HCT116 (cell line): Measurements from ENCODE around the gene SEC23IP. TPM values are rescaled to one million over a fixed set of nuclear protein-coding genes. Genes with fewer than 3 reads are reported as not detected.

ENCODE experiments used
- ATAC-seq: fragments of 200-7000 bp; cut with Tn5 transposase; 2 replicates; pipeline ENCODE4 v1.9.1; 2020; ENCODE audit warnings: mild to moderate bottlenecking, moderate library complexity
- BruUV-seq: library from RNA; stranded (reverse); fragments of 400-500 nt; replicated peaks from 2 replicates; lab custom pipeline; 2021; lab: Mats Ljungman, UMichigan
- CTCF ChIA-PET: fragments of 300-600 bp; sonication (Branson Sonifier 250); formaldehyde crosslinking; loops from one replicate; lab custom pipeline; 2021; ENCODE audit warnings: antibody characterized with exemption; lab: Charles Lee
- POLR2A ChIA-PET: fragments of 300-600, 350-600 bp; sonication (Branson Sonifier 250); formaldehyde crosslinking; loops from one replicate; lab custom pipeline; 2021; ENCODE audit warnings: antibody characterized with exemption; lab: Charles Lee
- RAD21 ChIA-PET, 2 experiments: fragments of 300-600 bp; sonication (Branson Sonifier 250); formaldehyde crosslinking; loops; one replicate each; lab custom pipeline; 2023; ENCODE audit warnings: low total read pairs in 2 of 2; ENCODE audit not compliant: uncharacterized antibody in 2 of 2, unreplicated experiment in 2 of 2, low non-redundant PET in 1 of 2; lab: Charles Lee
- DNase-seq: peaks from one replicate; pipeline ENCODE4 v3.0.0-alpha.2; 2010; ENCODE audit warnings: low read depth, low spot score
- H2AFZ ChIP-seq: fragments of 200-600 bp; shearing (Covaris generic), sonication (generic); 2 replicates; pipeline ENCODE4 v1.6.1; 2017; ENCODE audit warnings: low read depth, mixed run types, mixed read lengths, antibody characterized with exemption, low read length; ENCODE audit not compliant: poor library complexity, severe bottlenecking
- H3K27ac ChIP-seq: 2 replicates; pipeline ENCODE4 v1.5.1; 2012; ENCODE audit warnings: low read depth, low read length
- H3K27me3 ChIP-seq: fragments of 200-600 bp; sonication (generic); 2 replicates; pipeline ENCODE4 v1.6.1; 2016; ENCODE audit warnings: mixed run types, low read length, mixed read lengths; ENCODE audit not compliant: insufficient read depth
- H3K36me3 ChIP-seq, 2 experiments: fragments of 200-500 bp in 1 of 2; fragments of 200-600 bp in 1 of 2; sonication (Bioruptor generic) in 1 of 2; sonication (generic) in 1 of 2; 2 replicates each; pipeline versions ENCODE4 v1.5.1 to v1.6.1; 2014 to 2016; ENCODE audit warnings: low read length in 2 of 2, inconsistent platforms in 1 of 2, mixed read lengths in 1 of 2, mixed run types in 1 of 2; ENCODE audit not compliant: insufficient read depth in 2 of 2, control insufficient read depth in 1 of 2
- H3K4me1 ChIP-seq, 2 experiments: fragments of 200-600 bp in 1 of 2; sonication (generic) in 1 of 2; 2 replicates each; pipeline versions ENCODE4 v1.5.1 to v1.6.1; 2012 to 2017; ENCODE audit warnings: low read length in 2 of 2, inconsistent platforms in 1 of 2, mild to moderate bottlenecking in 1 of 2, mixed read lengths in 1 of 2, mixed run types in 1 of 2, moderate library complexity in 1 of 2; ENCODE audit not compliant: insufficient read depth in 2 of 2, control insufficient read depth in 1 of 2
- H3K4me2 ChIP-seq: fragments of 200-600 bp; sonication (generic); 2 replicates; pipeline ENCODE4 v1.6.1; 2017; ENCODE audit warnings: mixed run types, low read length, mixed read lengths
- H3K4me3 ChIP-seq, 2 experiments: fragments of 200-600 bp in 1 of 2; sonication (generic) in 1 of 2; replicated peaks in 1 of 2; 2 replicates each; pipeline ENCODE4 v1.5.1; 2011 to 2016; ENCODE audit warnings: low read length in 2 of 2, control low read depth in 1 of 2, low read depth in 1 of 2, mild to moderate bottlenecking in 1 of 2, mixed read lengths in 1 of 2, mixed run types in 1 of 2
- H3K79me2 ChIP-seq: fragments of 200-600 bp; sonication (generic); 2 replicates; pipeline ENCODE4 v1.6.1; 2017; ENCODE audit warnings: mild to moderate bottlenecking, mixed run types, low read length, moderate library complexity, mixed read lengths; ENCODE audit not compliant: insufficient read depth
- H3K9ac ChIP-seq: fragments of 200-600 bp; sonication (generic); 2 replicates; pipeline ENCODE4 v1.6.1; 2016; ENCODE audit warnings: low read length, mixed read lengths
- H3K9me2 ChIP-seq: fragments of 200-600 bp; sonication (generic), shearing (Covaris generic); 2 replicates; pipeline ENCODE4 v1.6.1; 2017; ENCODE audit warnings: mixed run types, mild to moderate bottlenecking, moderate library complexity; ENCODE audit not compliant: insufficient read depth
- H3K9me3 ChIP-seq, 2 experiments: fragments of 200-500 bp in 1 of 2; fragments of 200-600 bp in 1 of 2; sonication (Bioruptor generic) in 1 of 2; sonication (generic) in 1 of 2; 2 replicates each; pipeline ENCODE4 v1.6.1; 2014 to 2017; ENCODE audit warnings: low read length in 2 of 2, mixed read lengths in 2 of 2, inconsistent platforms in 1 of 2, low read depth in 1 of 2, mild to moderate bottlenecking in 1 of 2, mixed run types in 1 of 2, moderate library complexity in 1 of 2; ENCODE audit not compliant: control insufficient read depth in 1 of 2, insufficient read depth in 1 of 2
- H4K20me1 ChIP-seq: fragments of 200-600 bp; sonication (generic), shearing (Covaris generic); 2 replicates; pipeline ENCODE4 v1.6.1; 2017; ENCODE audit warnings: mixed run types, mild to moderate bottlenecking, moderate library complexity; ENCODE audit not compliant: insufficient read depth
- CBX3 ChIP-seq: IDR thresholded peaks from 2 replicates; pipeline ENCODE4 v1.6.1; 2012; ENCODE audit warnings: low read depth
- RAD21 ChIP-seq: IDR thresholded peaks from 2 replicates; pipeline ENCODE4 v1.6.1; 2012; ENCODE audit warnings: low read depth, mild to moderate bottlenecking
- intact Hi-C: fragments of 100-400 bp; cut with micrococcal nuclease; formaldehyde crosslinking; loops from 2 replicates; pipeline ENCODE4 v1.10.0; 2022
- total RNA-seq: library from RNA; stranded (reverse); gene quantifications from one replicate; pipeline ENCODE4 v1.2.1, GENCODE V29; 2021; ENCODE audit not compliant: unreplicated experiment
- TF ChIP-seq, protein P1 (sequence below), 3 experiments: fragments of 200-600 bp in 1 of 3; sonication (generic) in 1 of 3; IDR thresholded peaks in 2 of 3; conservative IDR thresholded peaks in 1 of 3; 2 replicates each; pipeline ENCODE4 v1.5.1; 2012 to 2017; ENCODE audit warnings: low read depth in 2 of 3, low read length in 2 of 3, antibody characterized with exemption in 1 of 3, borderline replicate concordance in 1 of 3, control low read depth in 1 of 3, mild to moderate bottlenecking in 1 of 3, mixed read lengths in 1 of 3, mixed run types in 1 of 3, moderate library complexity in 1 of 3; ENCODE audit not compliant: insufficient read depth in 1 of 3

The SEC23IP gene
- total RNA-seq, 1 experiment from 2014 or later, result 122 TPM

DNA sequence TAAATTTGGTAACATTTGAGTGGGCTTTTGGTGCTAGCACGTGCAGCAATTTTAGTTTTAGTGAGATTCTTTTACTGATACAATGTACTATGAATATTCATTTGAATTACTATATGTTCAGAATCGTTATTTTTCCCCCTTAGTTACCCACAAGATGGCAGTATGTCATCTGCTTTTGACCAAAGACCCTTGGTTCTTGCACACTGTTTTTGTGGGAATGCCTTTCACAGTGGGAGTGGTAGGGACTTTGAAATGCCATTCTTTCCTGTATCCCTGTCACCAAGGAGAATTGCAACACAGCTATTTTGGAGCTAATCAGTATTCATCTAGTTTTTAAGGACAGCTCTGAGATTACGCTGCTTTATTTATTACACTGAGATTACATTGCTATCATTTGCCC lies 40.6 kb downstream of the SEC23IP start:
- RAD21 ChIA-PET, result no interaction called here
- H3K4me2 ChIP-seq, result no peak overlapping the region
- CTCF ChIA-PET, result no interaction called here
- H3K9me3 ChIP-seq, result no peaks in the 10 kb centered on the region
- H3K4me3 ChIP-seq, result no peak overlapping the region
- ATAC-seq (peak; percentile 58), DNase-seq (no peak)
- no peaks in the 10 kb centered on the region for H3K27me3 ChIP-seq
- H4K20me1 ChIP-seq, result peaks cover 3% of the 10 kb centered on the region; the same call in 1 of the 2 replicates
- H2AFZ ChIP-seq, result no peak overlapping the region
- TF ChIP-seq, protein P1, sequence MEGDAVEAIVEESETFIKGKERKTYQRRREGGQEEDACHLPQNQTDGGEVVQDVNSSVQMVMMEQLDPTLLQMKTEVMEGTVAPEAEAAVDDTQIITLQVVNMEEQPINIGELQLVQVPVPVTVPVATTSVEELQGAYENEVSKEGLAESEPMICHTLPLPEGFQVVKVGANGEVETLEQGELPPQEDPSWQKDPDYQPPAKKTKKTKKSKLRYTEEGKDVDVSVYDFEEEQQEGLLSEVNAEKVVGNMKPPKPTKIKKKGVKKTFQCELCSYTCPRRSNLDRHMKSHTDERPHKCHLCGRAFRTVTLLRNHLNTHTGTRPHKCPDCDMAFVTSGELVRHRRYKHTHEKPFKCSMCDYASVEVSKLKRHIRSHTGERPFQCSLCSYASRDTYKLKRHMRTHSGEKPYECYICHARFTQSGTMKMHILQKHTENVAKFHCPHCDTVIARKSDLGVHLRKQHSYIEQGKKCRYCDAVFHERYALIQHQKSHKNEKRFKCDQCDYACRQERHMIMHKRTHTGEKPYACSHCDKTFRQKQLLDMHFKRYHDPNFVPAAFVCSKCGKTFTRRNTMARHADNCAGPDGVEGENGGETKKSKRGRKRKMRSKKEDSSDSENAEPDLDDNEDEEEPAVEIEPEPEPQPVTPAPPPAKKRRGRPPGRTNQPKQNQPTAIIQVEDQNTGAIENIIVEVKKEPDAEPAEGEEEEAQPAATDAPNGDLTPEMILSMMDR (IDR thresholded peaks at IDR 0.05 in 2 of 3, conservative IDR thresholded peaks at IDR 0.05 in 1 of 3; ENCODE audit: borderline replicate concordance in 1 of 3, insufficient read depth in 1 of 3, low read depth in 2 of 3, low read length in 2 of 3), result peak; percentile 30 to 60 (median 38); a peak in 4 of 6 replicates
- TF ChIP-seq RAD21 (peak; percentile 61), CBX3 (no peak)
- BruUV-seq, result no TSS peak
- H3K79me2 ChIP-seq, result 0 out of 2 replicates have a peak, but pooled peaks cover under 1% of the 10 kb centered on the region
- intact Hi-C loops, result loop anchor here (2.0 to 10.0 kb wide), 2 partner anchors 404 to 802 kb away; no protein-coding TSS in a partner anchor
- H3K27ac ChIP-seq, result no peak overlapping the region
- peaks cover 55 to 64% of the 10 kb centered on the region in 2 experiments for H3K36me3 ChIP-seq
- H3K4me1 ChIP-seq, result no peaks in the 10 kb centered on the region
- H3K9ac ChIP-seq, result no peak overlapping the region
- H3K9me2 ChIP-seq, result no peaks in the 10 kb centered on the region
- POLR2A ChIA-PET, result no interaction called here

DNA sequence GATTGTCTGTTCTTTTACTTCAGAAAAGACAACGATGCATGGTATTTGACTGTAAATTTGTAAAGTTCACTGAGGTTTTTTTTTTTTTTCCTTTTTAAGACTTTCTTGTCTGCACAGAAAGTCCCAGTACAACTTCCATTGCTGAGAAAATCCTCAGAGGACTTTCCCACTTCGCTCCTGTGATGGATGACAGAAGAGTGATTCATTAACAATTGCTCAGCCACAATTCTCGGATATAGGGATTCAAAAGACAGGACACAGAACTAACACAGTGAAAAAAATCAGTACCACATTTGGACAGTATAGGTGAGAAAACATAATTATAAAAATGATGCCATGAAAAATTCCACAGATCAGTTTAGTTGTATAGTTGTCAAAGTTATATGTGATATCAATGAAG lies 48.0 kb downstream of the SEC23IP start:
- intact Hi-C loops, result no loop called here
- no peak overlapping the region for H3K9ac ChIP-seq
- ChIA-PET POLR2A (no interaction called here), RAD21 (interaction anchor here in 1 of 2 experiments (0.6 kb wide), 1 partner anchor 13 kb away, joined by 3 read pairs; no protein-coding TSS in a partner anchor), CTCF (no interaction called here)
- H3K36me3 ChIP-seq, result peaks cover 35 to 41% of the 10 kb centered on the region in 2 experiments
- no peaks in the 10 kb centered on the region for H3K27me3 ChIP-seq
- no peak overlapping the region for H3K4me3 ChIP-seq
- H3K4me2 ChIP-seq, result no peak overlapping the region
- H2AFZ ChIP-seq, result no peak overlapping the region
- 0 out of 2 replicates have a peak, but pooled peaks cover 5% of the 10 kb centered on the region for H3K79me2 ChIP-seq
- no peaks in the 10 kb centered on the region for H3K9me2 ChIP-seq
- H3K9me3 ChIP-seq, result no peaks in the 10 kb centered on the region
- BruUV-seq, result no TSS peak
- no peak overlapping the region for H3K27ac ChIP-seq
- H3K4me1 ChIP-seq, result no peaks in the 10 kb centered on the region
- ATAC-seq (no peak), DNase-seq (no peak)
- no peaks in the 10 kb centered on the region for H4K20me1 ChIP-seq
- no peak for TF ChIP-seq RAD21
